ENCODE data around the gene IL21R.

DNA sequence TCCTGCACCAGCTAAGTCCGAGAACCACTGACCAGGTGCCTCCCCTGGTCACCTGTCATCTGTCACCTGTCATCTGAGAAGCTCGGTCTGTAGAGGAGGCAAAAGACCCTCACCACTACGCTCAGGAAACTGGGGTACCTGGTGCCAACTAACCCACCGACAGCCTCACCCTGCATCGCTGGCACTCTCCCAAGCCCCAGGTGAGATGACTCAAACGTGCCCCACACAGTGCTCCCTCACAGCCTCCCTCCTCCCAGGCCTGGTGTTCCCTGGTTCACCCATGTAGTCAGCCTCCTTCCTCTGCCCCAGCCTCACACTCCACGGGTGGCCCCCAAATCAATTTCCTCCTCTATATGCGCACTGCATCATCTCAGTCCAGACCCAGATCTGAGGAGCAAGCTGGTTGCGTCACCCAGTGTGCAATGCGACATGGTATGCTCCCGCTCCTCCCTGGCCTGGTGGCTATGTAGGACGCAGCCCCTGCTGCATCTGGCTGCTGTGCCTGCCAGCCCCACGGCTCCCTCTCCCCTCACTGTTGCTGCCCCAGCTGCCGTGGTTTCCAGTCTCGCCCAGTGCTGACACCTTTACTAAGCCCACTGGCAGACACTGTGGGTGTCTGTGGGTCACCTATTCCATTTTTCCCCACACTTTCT is 79.4 kb downstream of the IL21R start:
- TF ChIP-seq CTCF (conservative IDR thresholded peaks at IDR 0.05) (no peak), EZH2 (IDR thresholded peaks at IDR 0.05; ENCODE audit: low read depth) (no peak)
